ENCODE data around the gene GAS7. TPM values are rescaled to one million over a fixed set of nuclear protein-coding genes. Genes with fewer than 3 reads are reported as not detected.

GAS7 gene
- total RNA-seq, 2 experiments from 2014 or later, result 1.6 to 2.1 TPM

DNA sequence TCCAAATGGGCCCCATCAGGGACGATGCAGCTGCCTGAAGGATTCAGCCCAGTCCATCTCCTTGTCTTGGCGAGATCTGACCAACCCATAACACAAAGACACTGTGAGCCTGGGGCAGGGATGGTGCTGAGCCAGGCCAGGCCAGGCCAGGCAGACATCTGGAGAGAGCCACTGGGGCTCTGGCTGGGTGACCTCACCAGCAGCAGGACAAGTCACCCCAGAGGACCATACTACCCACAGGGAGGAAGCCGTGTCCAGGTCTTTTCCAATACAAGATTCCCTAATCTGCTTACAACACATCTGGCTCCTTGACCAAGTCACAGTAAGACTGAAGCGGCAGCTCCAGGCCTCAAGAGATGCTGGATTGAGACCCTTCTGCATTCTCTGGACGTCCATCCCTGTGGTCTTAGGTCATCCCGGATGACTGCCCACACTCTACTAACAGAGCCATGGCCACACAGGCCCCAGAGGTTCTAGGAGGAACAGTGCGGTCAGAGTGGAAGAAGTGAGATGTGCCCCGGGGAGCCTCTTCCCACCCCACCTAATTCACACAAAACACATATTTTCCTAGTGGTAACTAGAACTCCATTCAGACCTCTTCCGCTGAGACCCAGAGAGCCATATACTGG lies 211.5 kb downstream of the GAS7 start:
- Mint-ChIP-seq H3K4me3 (no peak overlapping the region), H3K36me3 (ENCODE audit: low read depth) (no peaks in the 10 kb centered on the region), H3K4me1 (ENCODE audit: low read depth) (no peaks in the 10 kb centered on the region), H3K9me3 (no peaks in the 10 kb centered on the region), H3K27me3 (peaks cover 1% of the 10 kb centered on the region), H3K27ac (no peak overlapping the region)
- POLR2A ChIA-PET, result interaction anchor here (0.6 kb wide), 1 partner anchor 195 kb away, joined by 3 read pairs; no protein-coding TSS in a partner anchor
- TF ChIP-seq, protein P1, sequence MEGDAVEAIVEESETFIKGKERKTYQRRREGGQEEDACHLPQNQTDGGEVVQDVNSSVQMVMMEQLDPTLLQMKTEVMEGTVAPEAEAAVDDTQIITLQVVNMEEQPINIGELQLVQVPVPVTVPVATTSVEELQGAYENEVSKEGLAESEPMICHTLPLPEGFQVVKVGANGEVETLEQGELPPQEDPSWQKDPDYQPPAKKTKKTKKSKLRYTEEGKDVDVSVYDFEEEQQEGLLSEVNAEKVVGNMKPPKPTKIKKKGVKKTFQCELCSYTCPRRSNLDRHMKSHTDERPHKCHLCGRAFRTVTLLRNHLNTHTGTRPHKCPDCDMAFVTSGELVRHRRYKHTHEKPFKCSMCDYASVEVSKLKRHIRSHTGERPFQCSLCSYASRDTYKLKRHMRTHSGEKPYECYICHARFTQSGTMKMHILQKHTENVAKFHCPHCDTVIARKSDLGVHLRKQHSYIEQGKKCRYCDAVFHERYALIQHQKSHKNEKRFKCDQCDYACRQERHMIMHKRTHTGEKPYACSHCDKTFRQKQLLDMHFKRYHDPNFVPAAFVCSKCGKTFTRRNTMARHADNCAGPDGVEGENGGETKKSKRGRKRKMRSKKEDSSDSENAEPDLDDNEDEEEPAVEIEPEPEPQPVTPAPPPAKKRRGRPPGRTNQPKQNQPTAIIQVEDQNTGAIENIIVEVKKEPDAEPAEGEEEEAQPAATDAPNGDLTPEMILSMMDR (IDR thresholded peaks at IDR 0.05), result no peak
- no peak for ATAC-seq
- CTCF ChIA-PET, result interaction anchor here (0.6 to 1.6 kb wide), 9 partner anchors 11 to 240 kb away, joined by 3 to 7 read pairs (median 3); no protein-coding TSS in a partner anchor
- no peak for DNase-seq
- intact Hi-C loops (cut with micrococcal nuclease), result no loop called here

DNA sequence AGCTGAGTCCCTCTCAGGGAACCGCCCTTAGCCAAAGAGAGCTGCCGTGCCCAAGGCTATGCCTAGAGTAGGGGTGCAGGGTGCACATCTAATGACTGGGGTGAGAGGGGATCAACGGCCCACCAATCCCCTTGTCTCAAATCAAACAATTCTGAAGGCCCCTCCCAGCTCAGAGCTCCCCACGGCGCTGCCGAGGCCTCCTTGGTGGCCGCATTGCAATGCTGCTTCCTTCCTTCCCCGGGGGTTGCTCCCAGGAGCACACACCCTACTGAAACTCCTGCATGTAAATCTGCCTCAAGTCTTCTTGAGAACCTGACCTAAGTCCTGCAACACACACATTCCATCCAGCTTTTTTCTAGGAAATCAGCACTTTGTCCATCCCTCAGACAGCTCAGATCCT lies 212.8 kb downstream of the GAS7 start:
- Mint-ChIP-seq H3K4me1 (ENCODE audit: low read depth) (no peaks in the 10 kb centered on the region), H3K4me3 (no peak overlapping the region), H3K27me3 (peaks cover 1% of the 10 kb centered on the region), H3K9me3 (no peaks in the 10 kb centered on the region), H3K27ac (no peak overlapping the region), H3K36me3 (ENCODE audit: low read depth) (no peaks in the 10 kb centered on the region)
- ChIA-PET CTCF (no interaction called here), POLR2A (no interaction called here)
- DNase-seq (no peak), ATAC-seq (no peak)
- TF ChIP-seq, protein P1 (IDR thresholded peaks at IDR 0.05), result no peak
- intact Hi-C loops (cut with micrococcal nuclease), result no loop called here

DNA sequence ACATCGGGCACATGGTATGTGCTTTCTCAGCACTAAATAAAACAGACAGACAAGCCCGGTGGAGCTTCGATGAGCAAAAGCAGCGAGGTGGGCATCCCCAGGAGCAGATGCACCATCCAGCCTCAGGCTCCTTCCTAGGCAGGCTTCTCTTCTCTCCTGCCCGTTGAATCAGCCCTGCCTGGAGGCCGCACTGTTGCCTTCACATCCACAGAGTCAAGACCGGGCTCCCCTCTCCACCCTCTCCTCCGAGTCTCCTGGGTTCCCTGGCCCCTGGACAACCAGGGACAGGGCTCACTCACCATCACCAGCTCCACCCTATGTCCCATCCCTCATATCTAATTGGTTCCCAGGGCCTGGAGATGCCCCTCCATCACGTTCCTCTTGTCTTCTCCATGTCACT lies 213.6 kb downstream of the GAS7 start:
- Mint-ChIP-seq H3K27me3 (peaks cover 1% of the 10 kb centered on the region), H3K36me3 (ENCODE audit: low read depth) (no peaks in the 10 kb centered on the region), H3K27ac (no peak overlapping the region), H3K4me3 (no peak overlapping the region), H3K4me1 (ENCODE audit: low read depth) (no peaks in the 10 kb centered on the region), H3K9me3 (no peaks in the 10 kb centered on the region)
- DNase-seq (no peak), ATAC-seq (no peak)
- CTCF ChIA-PET, result no interaction called here
- TF ChIP-seq, protein P1 (IDR thresholded peaks at IDR 0.05), result no peak
- intact Hi-C loops (cut with micrococcal nuclease), result no loop called here
- POLR2A ChIA-PET, result no interaction called here

DNA sequence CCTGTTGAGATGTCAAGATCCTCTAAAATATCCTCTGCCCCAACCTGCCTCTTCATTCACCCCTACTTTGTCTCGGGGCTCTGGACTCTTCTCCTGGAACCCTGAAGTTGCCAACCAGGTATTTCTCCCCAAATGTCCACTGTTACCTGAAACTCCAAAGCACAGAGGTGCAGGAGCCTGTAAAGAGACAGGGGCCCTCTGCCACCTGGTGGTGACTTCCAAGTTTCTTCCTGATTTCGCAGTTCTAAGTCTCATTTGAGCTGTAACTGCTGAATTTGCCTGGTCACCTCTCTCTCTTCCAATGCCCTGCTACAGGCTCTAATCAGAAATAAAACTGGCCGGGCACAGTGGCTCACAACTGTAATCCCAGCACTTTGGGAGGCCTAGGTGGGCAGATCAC lies 216.2 kb downstream of the GAS7 start:
- DNase-seq, result peak; percentile 14
- H3K27me3 Mint-ChIP-seq, result no peaks in the 10 kb centered on the region
- H3K9me3 Mint-ChIP-seq, result no peaks in the 10 kb centered on the region
- TF ChIP-seq, protein P1 (IDR thresholded peaks at IDR 0.05), result peak; percentile 33
- ChIA-PET CTCF (interaction anchor here (1.3 to 2.7 kb wide), 2 partner anchors 16 to 57 kb away, joined by 4 to 9 read pairs; no protein-coding TSS in a partner anchor), POLR2A (no interaction called here)
- intact Hi-C loops (cut with micrococcal nuclease), result no loop called here
- H3K36me3 Mint-ChIP-seq (ENCODE audit: low read depth), result no peaks in the 10 kb centered on the region
- H3K4me3 Mint-ChIP-seq, result no peak overlapping the region
- ATAC-seq, result no peak
- no peak overlapping the region for H3K27ac Mint-ChIP-seq
- peaks cover 3% of the 10 kb centered on the region for H3K4me1 Mint-ChIP-seq (ENCODE audit: low read depth)

DNA sequence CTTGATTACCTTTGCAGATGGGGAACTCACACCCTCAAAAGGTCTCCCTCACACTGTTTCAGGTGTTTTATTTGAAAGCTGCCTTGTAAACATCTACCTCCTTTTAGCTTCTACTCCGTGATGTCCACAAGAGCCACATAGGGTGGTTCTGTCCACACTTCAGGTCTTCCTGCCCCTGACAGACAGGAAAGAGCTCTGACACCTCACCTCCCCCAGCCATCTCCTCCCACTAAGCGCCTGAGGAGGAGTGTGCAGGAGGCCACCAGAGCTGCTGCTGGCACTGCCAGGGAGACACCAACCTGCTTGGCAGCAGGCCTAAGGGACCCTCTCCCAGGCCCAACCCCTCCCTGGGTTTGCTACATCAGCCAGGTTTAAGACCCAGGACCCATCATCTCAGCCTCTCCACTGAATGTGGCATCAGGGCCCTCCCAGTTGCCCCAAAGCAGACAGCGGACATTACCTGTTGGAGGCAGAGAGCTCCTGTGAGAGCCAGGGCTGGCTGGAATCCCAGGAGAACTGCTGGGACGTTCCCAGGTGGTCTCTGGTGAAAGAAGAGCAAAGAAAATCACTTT lies 217.0 kb downstream of the GAS7 start:
- H3K4me1 Mint-ChIP-seq (ENCODE audit: low read depth), result peaks cover 4% of the 10 kb centered on the region
- no peak overlapping the region for H3K27ac Mint-ChIP-seq
- ATAC-seq (no peak), DNase-seq (no peak)
- CTCF ChIA-PET, result interaction anchor here (0.6 to 2.7 kb wide), 3 partner anchors 11 to 57 kb away, joined by 3 to 9 read pairs (median 4); no protein-coding TSS in a partner anchor
- no peaks in the 10 kb centered on the region for H3K36me3 Mint-ChIP-seq (ENCODE audit: low read depth)
- H3K27me3 Mint-ChIP-seq, result no peaks in the 10 kb centered on the region
- intact Hi-C loops (cut with micrococcal nuclease), result no loop called here
- H3K9me3 Mint-ChIP-seq, result no peaks in the 10 kb centered on the region
- POLR2A ChIA-PET, result no interaction called here
- H3K4me3 Mint-ChIP-seq, result no peak overlapping the region
- TF ChIP-seq, protein P1 (IDR thresholded peaks at IDR 0.05), result no peak
